Activated CD8-positive, alpha-beta memory T cell treated with anti-CD3 and anti-CD28 coated beads for 48 hours (primary cell): ENCODE results near the gene PGBD2.
"Not testable (repeated sequence)": the region's sequence is repeated elsewhere in the genome, so short reads cannot be mapped to it uniquely, and the experiment has no call there.

Experiments used
- DNase-seq, 3 experiments: peaks; one replicate each; pipeline ENCODE4 v3.0.0-alpha.2; 2020; ENCODE audit warnings: low read depth in 2 of 3, low spot score in 2 of 3

Gene PGBD2

DNA sequence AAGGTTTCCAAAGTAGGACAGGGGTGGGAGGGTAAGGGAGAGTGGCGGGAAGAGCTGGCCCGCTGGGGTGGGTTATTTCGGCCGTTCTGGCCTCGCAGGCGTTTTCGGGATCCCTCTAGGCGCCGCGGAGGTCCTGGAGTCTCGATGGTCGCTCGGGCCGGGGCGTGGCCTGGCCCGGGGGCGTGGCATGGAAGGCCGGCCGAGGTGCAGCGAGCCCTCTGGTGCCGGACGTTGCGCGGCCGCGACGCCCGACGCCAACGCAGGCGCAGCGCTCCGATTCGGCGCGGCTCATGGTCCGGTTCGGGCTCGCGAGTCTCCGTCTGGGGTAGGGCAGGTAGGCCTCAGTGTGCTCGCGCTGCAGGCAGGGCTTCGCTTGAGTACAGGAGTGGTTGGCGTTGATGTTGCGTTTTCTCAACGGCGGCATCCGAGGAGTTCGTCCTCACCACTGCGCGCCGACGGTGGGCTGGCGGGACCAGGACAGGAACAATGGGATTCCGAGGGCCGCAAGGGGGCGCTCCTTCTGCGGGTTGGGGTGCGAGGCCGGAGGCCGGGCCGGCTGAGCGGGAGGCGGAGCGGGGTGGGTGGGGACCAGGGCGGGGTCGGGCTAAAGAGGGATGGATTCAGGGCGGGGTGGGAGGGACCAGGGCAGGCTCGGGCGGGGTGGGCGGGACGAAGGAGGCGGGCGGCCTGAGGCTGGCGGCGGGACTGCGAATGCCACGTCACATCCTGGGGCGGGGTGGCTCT, at the start of gene PGBD2:
Gene PGBD2 (plus strand): TSS at position 227 of the 744 bp plus-strand sequence. CDS start 7,628 bp downstream, outside the sequence.
- peak; percentile 90 to 98 (median 96) for DNase-seq

- DNase-seq: no peak
These were observed 48.8 kb upstream of the PGBD2 start for GRCh38 chr1:248857201-248857600.

DNA sequence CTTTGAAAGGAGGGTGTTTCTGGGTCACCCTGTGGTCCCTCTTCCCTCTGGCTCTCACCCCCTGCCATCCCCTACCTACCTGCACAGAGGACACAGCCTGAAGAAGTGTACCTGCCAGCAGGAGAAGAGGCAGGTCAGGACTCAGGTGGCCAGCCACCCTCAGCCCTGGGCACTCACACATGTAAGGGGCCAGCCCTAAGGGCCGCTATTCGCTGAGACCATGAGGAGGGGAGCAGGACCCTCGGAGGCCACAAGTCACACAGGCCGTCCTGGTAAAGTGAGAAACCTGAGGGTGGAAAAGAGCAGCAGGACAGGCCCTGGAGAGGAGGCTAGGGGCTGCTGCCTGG, 48.3 kb upstream of the PGBD2 start:
- peak in 1 of 3 experiments; percentile 23 for DNase-seq

- DNase-seq: peak in 2 of 3 experiments; percentile 23 to 31
These were observed 47.7 kb upstream of the PGBD2 start for GRCh38 chr1:248858096-248858890.

DNA sequence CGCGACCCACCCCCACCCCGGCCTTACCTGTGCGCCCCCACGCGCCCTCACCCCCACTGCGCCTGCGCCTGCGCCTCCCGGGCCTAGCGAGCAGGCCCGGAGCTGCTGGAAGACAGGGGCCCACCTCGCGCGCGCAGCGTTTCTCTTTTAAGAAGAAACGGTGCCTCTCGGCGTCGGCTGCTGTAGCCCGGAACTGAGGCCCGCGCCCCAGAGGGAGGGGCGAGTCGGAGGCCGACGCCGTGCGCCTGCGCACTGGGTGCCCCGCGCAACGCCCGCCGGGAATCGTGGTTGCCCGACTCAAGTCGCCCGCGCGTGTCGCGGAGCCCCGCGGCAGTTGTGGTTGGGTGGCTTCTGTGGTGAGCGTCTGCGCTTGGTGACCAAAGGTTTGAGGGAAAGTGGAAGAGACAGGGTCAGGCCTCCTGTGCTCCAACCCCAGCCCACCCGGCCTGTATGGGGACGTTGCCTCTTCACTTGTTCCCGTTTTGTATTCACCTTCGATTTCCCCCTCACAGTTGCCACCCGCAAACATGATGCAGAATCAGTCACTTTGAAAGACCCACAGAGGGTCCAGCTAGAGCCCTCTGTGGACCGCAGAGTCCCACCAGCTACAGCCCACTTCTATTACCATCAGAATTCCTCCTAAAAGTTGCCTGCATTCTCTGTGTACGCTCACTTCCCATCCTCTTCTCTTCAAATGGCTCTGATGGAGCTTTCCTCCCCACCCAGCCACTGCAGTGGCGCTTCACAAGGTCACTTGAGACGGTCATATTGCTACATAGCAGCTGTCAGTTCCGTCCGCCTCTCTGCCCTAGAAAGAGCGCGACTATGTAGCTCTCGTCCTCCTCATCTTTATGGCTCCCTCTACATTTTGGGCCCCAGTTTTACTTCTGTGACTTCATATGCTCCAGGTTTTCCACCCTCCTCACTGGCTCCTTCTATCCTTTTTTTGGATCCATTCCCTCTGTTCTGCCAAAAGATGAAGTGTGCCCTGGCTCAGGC, 46.8 kb upstream of the PGBD2 start, which contains the start of gene ZNF692:
Gene ZNF692 (minus strand): TSS at position 195 of the 999 bp plus-strand sequence. CDS start 776 bp downstream, outside the sequence.
- DNase-seq: peak; percentile 81 to 91 (median 85)

DNA sequence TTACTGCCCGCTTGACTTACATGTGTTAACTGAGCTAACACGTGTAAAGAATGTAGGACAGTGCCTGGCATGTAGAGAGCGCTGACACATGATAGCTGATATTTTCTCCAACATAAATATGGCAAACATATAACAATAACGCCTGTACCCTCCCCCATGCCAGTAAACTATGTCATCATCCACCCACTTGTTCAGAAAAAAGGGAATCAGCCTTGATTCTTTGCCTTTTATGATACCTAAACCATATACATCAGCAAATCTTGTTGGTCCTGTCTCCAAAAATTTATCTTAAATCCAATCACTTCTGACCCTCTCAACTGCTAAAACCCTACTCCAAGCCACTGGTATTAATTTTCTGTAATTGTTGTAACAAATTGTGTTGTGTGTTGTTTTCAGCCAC, 46.0 kb upstream of the PGBD2 start:
- no peak for DNase-seq

DNA sequence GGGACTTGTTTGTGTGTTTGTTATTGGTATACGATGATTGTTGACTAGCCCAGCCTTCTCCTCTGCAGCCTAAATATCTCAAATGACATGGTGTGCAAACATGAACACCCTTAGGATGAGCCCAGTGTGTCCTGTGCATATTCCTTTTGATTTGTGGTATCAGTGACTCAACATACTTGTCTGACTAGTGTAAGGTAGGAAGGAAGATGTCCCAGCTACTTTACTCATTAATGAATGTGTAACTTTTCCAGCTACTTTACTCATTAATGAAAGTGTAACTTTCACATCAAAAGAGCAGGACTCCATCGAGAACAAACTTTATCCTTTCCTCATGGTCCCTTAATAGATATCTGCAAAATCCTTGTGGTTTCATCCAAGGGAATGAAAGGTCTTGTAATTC, 44.4 kb upstream of the PGBD2 start:
- no peak for DNase-seq

DNA sequence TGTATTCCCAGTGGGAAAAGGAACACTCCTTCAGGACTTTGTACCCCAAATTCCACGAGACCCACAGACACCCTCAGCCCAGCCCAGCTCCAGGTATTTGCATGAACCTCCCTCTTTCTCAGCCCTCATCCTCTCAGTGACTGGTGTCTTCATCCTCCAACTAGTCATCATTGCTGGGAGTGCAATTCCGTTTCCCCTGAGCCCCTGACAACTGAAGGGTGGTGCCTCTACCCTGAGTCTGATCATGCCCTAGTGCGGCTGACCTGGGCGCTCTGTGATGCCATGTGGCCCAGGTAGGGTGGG, 43.4 kb upstream of the PGBD2 start:
- DNase-seq: no peak

DNA sequence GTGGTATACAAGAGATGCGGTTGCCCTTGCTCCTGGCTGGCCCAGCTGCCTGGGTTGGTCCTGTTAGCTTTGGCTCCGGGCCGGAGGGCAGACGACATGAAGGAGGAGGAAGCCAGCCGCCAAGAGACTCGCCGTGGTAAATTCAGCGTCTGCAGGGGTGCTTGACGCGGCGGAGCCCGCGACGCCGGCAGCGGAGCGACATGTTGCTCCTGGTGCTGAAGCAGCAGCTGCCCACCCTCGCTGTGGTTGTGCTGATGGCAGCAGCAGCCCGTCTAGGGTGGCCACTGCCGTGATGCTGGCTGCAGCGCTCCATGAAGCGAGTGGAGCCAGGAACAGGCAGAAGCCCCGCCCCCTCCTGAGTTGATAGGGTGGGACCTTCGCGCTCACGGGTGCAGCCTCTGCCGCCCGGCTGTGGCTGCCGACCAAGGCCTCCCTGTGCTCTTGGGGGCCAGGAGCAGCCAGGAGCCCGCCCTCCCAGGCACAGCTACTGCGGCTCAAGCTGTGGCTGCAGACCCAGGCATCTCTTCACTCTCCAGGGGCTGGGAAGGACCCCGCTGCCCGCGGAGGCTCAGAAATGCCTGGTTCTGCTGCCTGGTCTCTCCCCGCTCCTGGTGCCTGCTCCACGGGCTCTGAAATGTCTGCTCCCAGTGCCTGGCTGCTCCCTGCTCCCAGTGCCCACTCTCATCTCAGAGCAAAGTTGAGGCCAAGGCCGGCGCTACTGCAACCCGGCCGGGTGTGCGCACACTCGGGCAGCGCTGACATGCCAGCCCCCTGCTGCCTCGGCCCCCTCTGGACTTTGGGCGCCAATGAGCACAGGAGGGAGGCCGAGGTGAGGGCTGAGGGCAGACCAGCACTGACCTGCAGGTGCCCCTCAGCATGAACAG, 42.8 kb upstream of the PGBD2 start:
- DNase-seq: peak; percentile 62 to 73 (median 63)

- no peak for DNase-seq
These were observed 34.1 kb upstream of the PGBD2 start for GRCh38 chr1:248871837-248872401.

- peak in 2 of 3 experiments; percentile 38 to 41 for DNase-seq
These were observed 33.2 kb upstream of the PGBD2 start for GRCh38 chr1:248872752-248873408.

DNA sequence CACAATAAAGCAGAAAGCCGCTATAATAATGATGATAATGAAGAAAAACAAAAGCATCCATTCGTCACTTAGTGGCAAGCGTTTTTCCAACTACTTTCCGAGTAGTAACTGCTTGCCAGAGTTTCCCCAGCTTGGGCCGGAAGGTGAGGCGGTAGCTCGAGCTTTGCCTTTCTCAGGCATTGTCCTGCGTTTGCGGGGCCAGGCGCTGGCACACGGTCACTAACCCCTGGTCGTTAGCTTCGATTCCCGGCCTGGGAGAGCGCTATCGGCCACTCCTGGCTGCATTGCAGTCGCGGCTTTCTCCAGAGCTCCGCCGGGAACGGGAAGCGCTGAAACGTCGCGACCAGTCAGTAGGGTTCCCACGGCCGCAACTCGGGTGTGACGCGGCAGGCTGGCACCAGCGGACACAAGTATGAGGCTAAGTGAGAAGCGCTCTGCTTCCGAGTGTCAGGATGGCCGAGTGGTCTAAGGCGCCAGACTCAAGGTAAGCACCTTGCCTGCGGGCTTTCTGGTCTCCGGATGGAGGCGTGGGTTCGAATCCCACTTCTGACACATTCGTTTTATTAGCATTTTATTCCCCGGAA, 32.5 kb upstream of the PGBD2 start:
- DNase-seq: peak; percentile 93 to 100 (median 100)

DNA sequence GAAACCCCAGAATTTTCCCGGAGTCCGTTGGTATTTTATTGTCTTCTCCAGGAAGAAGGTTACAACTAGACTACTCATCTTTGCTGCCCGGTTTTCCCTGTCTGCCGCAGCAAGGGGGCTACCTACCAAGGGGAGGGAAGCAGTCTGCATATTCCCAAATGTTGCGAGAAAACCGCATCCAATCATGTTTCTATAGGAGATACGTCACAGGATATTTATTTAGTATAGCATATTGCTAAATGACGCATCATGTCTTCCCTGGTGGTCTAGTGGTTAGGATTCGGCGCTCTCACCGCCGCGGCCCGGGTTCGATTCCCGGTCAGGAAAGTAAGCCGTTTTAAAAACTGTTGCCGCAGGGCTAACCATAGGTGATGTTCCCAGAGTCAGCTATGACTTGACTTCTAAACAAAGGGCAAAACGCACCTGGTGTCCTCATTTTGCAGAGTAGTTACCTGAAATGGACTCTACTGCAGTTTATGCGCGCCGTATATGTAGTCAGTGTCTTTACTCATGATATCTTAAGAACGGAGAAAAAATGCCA, 32.0 kb upstream of the PGBD2 start:
- peak; percentile 68 to 91 (median 77) for DNase-seq

- DNase-seq: no peak
These were observed 24.8 kb upstream of the PGBD2 start for GRCh38 chr1:248881261-248881660.

- not testable (repeated sequence) for DNase-seq
These were observed 23.6 kb upstream of the PGBD2 start for GRCh38 chr1:248882427-248882826.

DNA sequence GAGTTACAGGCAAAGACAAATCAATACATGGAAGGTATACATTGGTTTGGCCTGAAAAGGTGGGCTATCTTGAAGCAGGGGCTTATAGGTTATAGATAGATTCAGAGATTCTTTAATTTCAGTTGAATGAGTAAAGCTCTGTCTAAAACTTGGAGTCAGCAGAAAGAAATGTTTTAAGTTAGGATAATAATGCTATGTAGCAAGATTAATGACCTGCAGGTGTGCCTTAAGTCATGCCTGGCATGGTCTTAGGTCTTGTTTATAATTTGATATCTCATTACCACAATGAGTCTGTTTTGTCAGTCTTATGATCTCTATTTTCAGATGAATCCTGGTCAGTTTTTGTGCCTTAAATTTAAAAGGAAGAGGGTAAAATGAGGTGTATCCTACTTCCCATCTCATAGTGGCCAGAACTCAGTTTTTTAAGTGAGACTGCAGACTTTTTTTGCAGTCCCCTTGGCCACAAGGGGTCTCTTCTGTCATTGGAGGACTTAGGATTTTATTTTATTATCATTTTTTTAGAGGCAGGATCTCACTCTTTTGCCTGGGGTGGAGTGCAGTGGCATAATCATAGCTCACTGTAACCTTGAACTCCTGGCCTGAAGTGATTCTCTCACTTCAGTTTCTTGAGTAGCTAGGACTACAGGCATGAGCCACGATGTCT, 21.3 kb upstream of the PGBD2 start:
- no peak for DNase-seq

DNA sequence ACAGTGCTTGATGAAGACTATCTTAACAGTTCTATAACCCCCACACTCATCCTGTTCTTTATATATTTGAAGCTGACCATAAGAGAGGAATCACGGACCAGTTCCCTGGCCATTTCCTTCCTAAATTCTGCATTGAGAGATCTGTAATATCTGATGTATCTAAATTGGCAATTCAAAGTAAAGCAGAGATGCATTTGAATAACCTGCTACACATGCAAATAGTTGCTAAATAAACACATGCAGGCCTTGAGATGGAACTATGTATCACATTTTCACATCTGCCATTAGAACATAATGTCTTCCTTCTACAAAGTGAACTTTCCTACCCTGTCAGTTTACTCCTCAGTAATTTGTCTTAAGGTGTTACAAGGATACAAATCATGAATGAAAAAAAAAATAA, 20.4 kb upstream of the PGBD2 start:
- no peak for DNase-seq

- no peak for DNase-seq
These were observed 19.7 kb upstream of the PGBD2 start for GRCh38 chr1:248886237-248886895.
